ENCODE data around the gene GUCA2B. TPM values are rescaled to one million over a fixed set of nuclear protein-coding genes. Genes with fewer than 3 reads are reported as not detected.

Gene GUCA2B
- total RNA-seq, 4 donors from 2014 or later = not detected

DNA sequence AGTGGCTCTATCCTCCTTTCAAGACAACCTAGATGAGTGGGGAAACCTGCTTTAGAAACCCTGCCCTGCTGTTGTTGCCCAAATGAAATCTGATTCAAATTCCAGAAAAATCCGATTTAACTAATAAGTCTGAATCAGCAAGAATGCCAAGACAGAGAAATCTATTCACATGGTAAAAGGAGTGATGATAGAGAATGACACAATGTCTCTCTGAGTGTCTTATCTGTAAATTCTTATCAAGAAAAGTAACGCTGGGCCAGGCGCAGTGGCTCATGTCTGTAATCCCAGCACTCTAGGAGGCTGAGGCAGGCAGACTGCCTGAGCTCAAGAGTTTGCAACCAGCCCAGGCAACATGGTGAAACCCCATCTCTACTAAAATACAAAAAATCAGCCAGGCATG, 25.0 kb downstream of the GUCA2B start:
- ATAC-seq (ENCODE audit: low FRiP score) = no peak
- DNase-seq (ENCODE audit: low spot score) = no peak
- TF ChIP-seq CTCF (IDR thresholded peaks at IDR 0.05) = no peak

GRCh38 chr1:42179275-42179674, 26.1 kb downstream of the GUCA2B start:
- DNase-seq (ENCODE audit: low spot score) (no peak), ATAC-seq (ENCODE audit: low FRiP score) (no peak)
- TF ChIP-seq CTCF (IDR thresholded peaks at IDR 0.05) = no peak

GRCh38 chr1:42179900-42180329, 26.7 kb downstream of the GUCA2B start:
- no peak for TF ChIP-seq CTCF (IDR thresholded peaks at IDR 0.05)
- no peak for ATAC-seq (ENCODE audit: low FRiP score)
- DNase-seq (ENCODE audit: low spot score) = no peak

DNA sequence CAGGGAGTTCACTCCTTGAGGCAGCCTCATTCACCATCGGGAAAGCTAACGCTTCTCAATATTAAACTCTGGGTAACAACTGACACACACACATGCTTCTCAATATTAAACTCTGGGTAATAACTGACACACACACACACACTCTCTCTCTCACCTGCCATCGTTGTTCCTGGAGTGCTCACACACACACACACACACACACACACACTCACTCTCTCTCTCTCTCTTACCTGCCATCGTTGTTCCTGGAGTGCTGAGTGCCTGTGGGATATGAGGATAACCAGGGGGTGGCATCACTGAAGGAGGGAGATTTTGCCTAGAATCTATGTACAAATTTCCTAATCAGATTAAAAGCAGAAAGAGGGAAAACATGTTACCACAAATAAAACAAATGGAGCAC, 28.5 kb downstream of the GUCA2B start:
- no peak for DNase-seq (ENCODE audit: low spot score)
- TF ChIP-seq CTCF (IDR thresholded peaks at IDR 0.05) = no peak
- no peak for ATAC-seq (ENCODE audit: low FRiP score)

GRCh38 chr1:42183210-42183956, 30.2 kb downstream of the GUCA2B start:
- no peak for ATAC-seq (ENCODE audit: low FRiP score)

GRCh38 chr1:42183957-42184268, 30.7 kb downstream of the GUCA2B start:
- no peak for DNase-seq (ENCODE audit: low spot score)
- TF ChIP-seq CTCF (IDR thresholded peaks at IDR 0.05) = no peak
- ATAC-seq (ENCODE audit: low FRiP score) = no peak

More at GRCh38 chr1:42183210-42183956, 30.2 kb downstream of the GUCA2B start:
- TF ChIP-seq CTCF (IDR thresholded peaks at IDR 0.05) = no peak
- DNase-seq (ENCODE audit: low spot score) = no peak

DNA sequence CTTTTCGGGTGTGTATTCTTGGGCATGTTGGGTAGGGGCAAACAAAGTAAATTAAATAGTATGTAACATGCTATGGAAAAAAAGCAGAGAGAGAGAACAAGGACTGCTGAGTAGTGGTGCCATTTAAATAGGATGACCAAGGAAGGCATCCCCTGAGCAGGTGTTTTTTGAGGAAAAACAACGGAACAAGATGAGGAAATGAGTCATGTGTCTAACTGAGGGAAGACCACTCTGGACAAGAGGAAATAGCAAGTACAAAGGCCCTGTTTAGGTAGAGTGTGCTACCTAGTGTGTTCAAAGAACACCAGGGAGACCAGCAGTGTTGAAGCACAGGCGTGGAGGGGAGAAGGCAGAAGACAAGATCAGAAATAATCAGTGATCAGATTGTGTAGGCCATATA, 31.4 kb downstream of the GUCA2B start:
- DNase-seq (ENCODE audit: low spot score) (no peak), ATAC-seq (ENCODE audit: low FRiP score) (no peak)
- TF ChIP-seq CTCF (IDR thresholded peaks at IDR 0.05) = no peak

All from omental fat pad (tissue), 4 donors.